Panc1 (cell line): ENCODE results near the gene SCN8A.

Experiments
- CTCF ChIP-seq: fragments of 450-650 bp; IDR thresholded peaks from 2 replicates; pipeline ENCODE4 v1.5.1; 2017; ENCODE audit warnings: mild to moderate bottlenecking
- POLR2AphosphoS5 ChIP-seq: IDR thresholded peaks from 2 replicates; pipeline ENCODE4 v1.6.1; 2012; ENCODE audit warnings: mild to moderate bottlenecking, low read depth, low read length, moderate library complexity

GRCh38 chr12:51653431-51653830 lies 62.4 kb downstream of the SCN8A start:
- TF ChIP-seq CTCF = no peak
- TF ChIP-seq POLR2AphosphoS5 = no peak
